HG02884 (cell line): ENCODE results near the gene AP1M1.

Experiments
- ATAC-seq: cut with Tn5 transposase; IDR thresholded peaks from one replicate; pipeline ENCODE4 v1.9.1; 2021; ENCODE audit warnings: mild to moderate bottlenecking, moderate library complexity; ENCODE audit not compliant: unreplicated experiment

AP1M1 gene

GRCh38 chr19:16228637-16229321 lies 31.1 kb downstream of the AP1M1 start:
- no peak for ATAC-seq

- ATAC-seq = no peak
Observed at GRCh38 chr19:16229322-16229641, 31.6 kb downstream of the AP1M1 start.

GRCh38 chr19:16232127-16232526 lies 34.4 kb downstream of the AP1M1 start:
- no peak for ATAC-seq

GRCh38 chr19:16232568-16232967 lies 34.9 kb downstream of the AP1M1 start:
- no peak for ATAC-seq

- no peak for ATAC-seq
Observed at GRCh38 chr19:16233081-16233776, 35.5 kb downstream of the AP1M1 start.

- no peak for ATAC-seq
Observed at GRCh38 chr19:16233836-16234551, 36.3 kb downstream of the AP1M1 start.

GRCh38 chr19:16234552-16235445 lies 37.1 kb downstream of the AP1M1 start:
- ATAC-seq = no peak

- no peak for ATAC-seq
Observed at GRCh38 chr19:16235811-16236652, 38.3 kb downstream of the AP1M1 start.

- ATAC-seq = no peak
Observed at GRCh38 chr19:16244091-16244490, 46.4 kb downstream of the AP1M1 start.

GRCh38 chr19:16247353-16248182 lies 49.9 kb downstream of the AP1M1 start:
- ATAC-seq = no peak

GRCh38 chr19:16248380-16249023 lies 50.8 kb downstream of the AP1M1 start:
- ATAC-seq = no peak

GRCh38 chr19:16249826-16250404 lies 52.2 kb downstream of the AP1M1 start:
- no peak for ATAC-seq

- no peak for ATAC-seq
Observed at GRCh38 chr19:16252459-16253205, 54.9 kb downstream of the AP1M1 start.

GRCh38 chr19:16254851-16255408 lies 57.2 kb downstream of the AP1M1 start:
- ATAC-seq = no peak

GRCh38 chr19:16257509-16258002 lies 59.8 kb downstream of the AP1M1 start:
- ATAC-seq = no peak

GRCh38 chr19:16258440-16258903 lies 60.8 kb downstream of the AP1M1 start:
- no peak for ATAC-seq
